ENCODE results near the gene TCAIM. TPM values are rescaled to one million over a fixed set of nuclear protein-coding genes. Genes with fewer than 3 reads are reported as not detected.

The TCAIM gene
- total RNA-seq (2022; extraction: Qiagen RNA extraction), result 6.5 to 9.1 TPM (median 8.0 TPM) in 5 replicates

GRCh38 chr3:44338010-44338827, at the start of gene TCAIM:
Gene TCAIM (plus strand): TSS chr3:44338766. CDS start chr3:44354783, 16,017 bp downstream.

Other genes starting within 250 kb of the TCAIM start
- not detected in 5 replicates for gene TOPAZ1, start 96.9 kb upstream of the TCAIM start, total RNA-seq (2022; extraction: Qiagen RNA extraction)
- 1.9 to 3.6 TPM (median 3.1 TPM) in 5 replicates for gene ZNF445, start 138.9 kb downstream of the TCAIM start, total RNA-seq (2022; extraction: Qiagen RNA extraction)
- gene ZKSCAN7, start 216.4 kb downstream of the TCAIM start, total RNA-seq (2022; extraction: Qiagen RNA extraction), result not detected in 5 replicates
- gene ZNF660, start 246.2 kb downstream of the TCAIM start, total RNA-seq (2022; extraction: Qiagen RNA extraction), result not detected in 5 replicates